Hepatic stellate cell (primary cell): ENCODE measurements around the gene TEX13C.
"Not testable (repeated sequence)": the region's sequence is repeated elsewhere in the genome, so short reads cannot be mapped to it uniquely, and the experiment has no call there.

Experiments used
- DNase-seq: peaks from one replicate; pipeline ENCODE4 v3.0.0; 2011; ENCODE audit warnings: low spot score

Gene TEX13C

GRCh38 chrX:125319646-125320521, at the start of gene TEX13C:
TSS of gene TEX13C (plus strand) at chrX:125319871. CDS start at chrX:125320120, 249 bp downstream.
- no peak for DNase-seq

- DNase-seq, result no peak
Measured at GRCh38 chrX:125287282-125287681, 32.4 kb upstream of the TEX13C start.

GRCh38 chrX:125288343-125288742, 31.3 kb upstream of the TEX13C start:
- DNase-seq, result no peak

- no peak for DNase-seq
Measured at GRCh38 chrX:125289209-125289608, 30.5 kb upstream of the TEX13C start.

- no peak for DNase-seq
Measured at GRCh38 chrX:125289920-125290319, 29.8 kb upstream of the TEX13C start.

GRCh38 chrX:125291124-125291523, 28.5 kb upstream of the TEX13C start:
- no peak for DNase-seq

GRCh38 chrX:125293850-125294780, 25.6 kb upstream of the TEX13C start:
- no peak for DNase-seq

GRCh38 chrX:125295337-125295736, 24.3 kb upstream of the TEX13C start:
- no peak for DNase-seq

- no peak for DNase-seq
Measured at GRCh38 chrX:125298871-125299270, 20.8 kb upstream of the TEX13C start.

- no peak for DNase-seq
Measured at GRCh38 chrX:125306335-125306866, 13.3 kb upstream of the TEX13C start.

- no peak for DNase-seq
Measured at GRCh38 chrX:125308653-125309052, 11.0 kb upstream of the TEX13C start.

- not testable (repeated sequence) for DNase-seq
Measured at GRCh38 chrX:125319166-125319565, 505 bp upstream of the TEX13C start.

- DNase-seq, result no peak
Measured at GRCh38 chrX:125322431-125322830, 2.8 kb downstream of the TEX13C start.

- no peak for DNase-seq
Measured at GRCh38 chrX:125326599-125326998, 6.9 kb downstream of the TEX13C start.

GRCh38 chrX:125327891-125328290, 8.2 kb downstream of the TEX13C start:
- no peak for DNase-seq

GRCh38 chrX:125333583-125333982, 13.9 kb downstream of the TEX13C start:
- no peak for DNase-seq

- no peak for DNase-seq
Measured at GRCh38 chrX:125340490-125340889, 20.8 kb downstream of the TEX13C start.

GRCh38 chrX:125374169-125374568, 54.5 kb downstream of the TEX13C start:
- no peak for DNase-seq
